K562 (cell line): ENCODE results near the gene THRSP. TPM values are rescaled to one million over a fixed set of nuclear protein-coding genes. Genes with fewer than 3 reads are reported as not detected.
A peak's percentile ranks its signal among the peaks of the same experiment; 100 is the strongest.

Experiments
- BRD4 ChIP-seq: fragments of 200-600 bp; sonication (generic); IDR thresholded peaks from 2 replicates; pipeline ENCODE4 v1.6.1; 2017; ENCODE audit warnings: inconsistent platforms
- FOSL1 ChIP-seq: fragments of 200-800 bp; sonication (Bioruptor generic); conservative IDR thresholded peaks from 2 replicates; pipeline ENCODE4 v1.6.1; 2016; ENCODE audit warnings: missing genetic modification characterization, missing compliant biosample characterization
- FOXM1 ChIP-seq, 2 experiments: fragments of 450-650 bp in 1 of 2; sonication (generic) in 1 of 2; formaldehyde crosslinking in 1 of 2; IDR thresholded peaks; 2 replicates each; pipeline versions ENCODE4 v1.6.1 to v1.9.0; 2017 to 2022; ENCODE audit warnings: low read depth in 2 of 2, mild to moderate bottlenecking in 2 of 2, missing genetic modification reagents in 1 of 2, moderate library complexity in 1 of 2
- HMGN3 ChIP-seq: IDR thresholded peaks from 2 replicates; pipeline ENCODE4 v1.6.1; 2011; ENCODE audit warnings: borderline replicate concordance, low read depth, mild to moderate bottlenecking, mixed read lengths, low read length; ENCODE audit not compliant: insufficient read length; ENCODE audit errors: extremely low read depth
- HNRNPK ChIP-seq: fragments of 200-400 bp; formaldehyde crosslinking; IDR thresholded peaks from one replicate; pipeline ENCODE4 v1.6.1; 2018; ENCODE audit warnings: mild to moderate bottlenecking, low read depth, low read length; ENCODE audit not compliant: poor library complexity, severe bottlenecking
- HNRNPL ChIP-seq: fragments of 200-400 bp; formaldehyde crosslinking; IDR thresholded peaks from 2 replicates; pipeline ENCODE4 v1.6.1; 2017; ENCODE audit warnings: low read depth, mild to moderate bottlenecking, low read length
- MIER1 ChIP-seq: fragments of 450-650 bp; IDR thresholded peaks from 2 replicates; pipeline ENCODE4 v1.6.1; 2016; ENCODE audit warnings: antibody characterized with exemption, mild to moderate bottlenecking, low read depth
- MTA2 ChIP-seq: fragments of 450-650 bp; IDR thresholded peaks from 2 replicates; pipeline ENCODE4 v1.6.1; 2016; ENCODE audit warnings: low read depth
- NFE2 ChIP-seq: IDR thresholded peaks from 2 replicates; pipeline ENCODE4 v1.6.1; 2014; ENCODE audit warnings: antibody characterized with exemption, low read depth
- OTX1 ChIP-seq: fragments of 450-650 bp; formaldehyde crosslinking; IDR thresholded peaks from 2 replicates; pipeline ENCODE4 v1.4.0; 2022; ENCODE audit warnings: mild to moderate bottlenecking
- RHOXF2B ChIP-seq: fragments of 250-450 bp; sonication (Bioruptor Pico); conservative IDR thresholded peaks from 2 replicates; pipeline ENCODE4 v1.5.1; 2021
- SIN3A ChIP-seq, 2 experiments: fragments of 150-350 bp in 1 of 2; IDR thresholded peaks; 2 replicates each; pipeline ENCODE4 v1.6.1; 2011 to 2016; ENCODE audit warnings: borderline replicate concordance in 2 of 2, low read depth in 2 of 2, low read length in 2 of 2, mild to moderate bottlenecking in 2 of 2, moderate library complexity in 2 of 2; ENCODE audit not compliant: control insufficient read depth in 1 of 2
- XRCC5 ChIP-seq: fragments of 200-400 bp; formaldehyde crosslinking; IDR thresholded peaks from 2 replicates; pipeline ENCODE4 v1.6.1; 2017; ENCODE audit warnings: low read depth, mild to moderate bottlenecking, low read length
- ZBTB7A ChIP-seq: IDR thresholded peaks from 2 replicates; pipeline ENCODE4 v1.6.1; 2011; ENCODE audit warnings: low read depth, mild to moderate bottlenecking, low read length, moderate library complexity, borderline replicate concordance; ENCODE audit not compliant: control insufficient read depth
- ZKSCAN1 ChIP-seq: fragments of 150-350 bp; IDR thresholded peaks from 2 replicates; pipeline ENCODE4 v1.6.1; 2016; ENCODE audit warnings: low read depth, low read length
- ZNF212 ChIP-seq: fragments of 450-650 bp; formaldehyde crosslinking; IDR thresholded peaks from 2 replicates; pipeline ENCODE4 v1.4.0; 2020; ENCODE audit warnings: mild to moderate bottlenecking
- ZNF584 ChIP-seq: fragments of 200-800 bp; sonication (Bioruptor generic); IDR thresholded peaks from 2 replicates; pipeline ENCODE4 v1.6.1; 2016; ENCODE audit warnings: low read depth, mild to moderate bottlenecking, missing genetic modification characterization, missing compliant biosample characterization
- ZNF644 ChIP-seq: fragments of 200-800 bp; sonication (Bioruptor generic); IDR thresholded peaks from 2 replicates; pipeline ENCODE4 v1.6.1; 2016; ENCODE audit warnings: low read depth, missing genetic modification characterization, missing compliant biosample characterization
- polyA plus RNA-seq, 8 experiments: library from polyadenylated mRNA; depleted of rRNA in 4 of 8; stranded (reverse) in 5 of 8; unstranded in 3 of 8; fragments of >200 nt; fragmentation: Nextera tagmentation in 2 of 8; fragmentation: Illumina TruSeq in 1 of 8; extraction: Ambion mirVana in 2 of 8; extraction: Trizol in 1 of 8; gene quantifications; 2 replicates each; pipeline versions ENCODE4 v1.2.1 to v1.2.3, GENCODE V29; 2011 to 2014; ENCODE audit warnings: inconsistent platforms in 1 of 8, missing spikeins in 1 of 8
- total RNA-seq, 7 experiments: library from RNA; depleted of rRNA in 6 of 7; stranded (reverse); fragments of >200 nt in 6 of 7; fragmentation: Illumina TruSeq in 2 of 7; extraction: Trizol in 2 of 7; gene quantifications; 2 replicates each; pipeline versions ENCODE4 v1.2.1 to v1.2.3, GENCODE V29; 2011 to 2021; ENCODE audit warnings: low replicate concordance in 1 of 7
- TF ChIP-seq, protein P1 (sequence below): sonication (generic); formaldehyde crosslinking; IDR thresholded peaks from 2 replicates; pipeline ENCODE4 v1.8.0; 2022; ENCODE audit warnings: mild to moderate bottlenecking, low read depth, missing genetic modification reagents
- TF ChIP-seq, protein P2 (sequence below): fragments of 200-800 bp; sonication (Bioruptor generic); IDR thresholded peaks from 2 replicates; pipeline ENCODE4 v1.6.1; 2017; ENCODE audit warnings: missing genetic modification characterization, missing compliant biosample characterization
- TF ChIP-seq, protein P3 (sequence below): fragments of 450-650 bp; conservative IDR thresholded peaks from 2 replicates; pipeline ENCODE4 v1.6.1; 2016; ENCODE audit warnings: missing genetic modification characterization, low read depth, mild to moderate bottlenecking, missing compliant biosample characterization, moderate library complexity
- TF ChIP-seq, protein P4 (sequence below): fragments of 250-450 bp; sonication (Bioruptor Pico); IDR thresholded peaks from 2 replicates; pipeline ENCODE4 v1.9.0; 2021; ENCODE audit warnings: mild to moderate bottlenecking, inconsistent platforms

Gene THRSP
- total and polyA plus RNA-seq, 9 of the 15 experiments (the other 6 are each of a cell fraction or from before 2014, with no cell fraction given) = 0.23 to 0.56 (median 0.31) TPM; not detected in 2

DNA sequence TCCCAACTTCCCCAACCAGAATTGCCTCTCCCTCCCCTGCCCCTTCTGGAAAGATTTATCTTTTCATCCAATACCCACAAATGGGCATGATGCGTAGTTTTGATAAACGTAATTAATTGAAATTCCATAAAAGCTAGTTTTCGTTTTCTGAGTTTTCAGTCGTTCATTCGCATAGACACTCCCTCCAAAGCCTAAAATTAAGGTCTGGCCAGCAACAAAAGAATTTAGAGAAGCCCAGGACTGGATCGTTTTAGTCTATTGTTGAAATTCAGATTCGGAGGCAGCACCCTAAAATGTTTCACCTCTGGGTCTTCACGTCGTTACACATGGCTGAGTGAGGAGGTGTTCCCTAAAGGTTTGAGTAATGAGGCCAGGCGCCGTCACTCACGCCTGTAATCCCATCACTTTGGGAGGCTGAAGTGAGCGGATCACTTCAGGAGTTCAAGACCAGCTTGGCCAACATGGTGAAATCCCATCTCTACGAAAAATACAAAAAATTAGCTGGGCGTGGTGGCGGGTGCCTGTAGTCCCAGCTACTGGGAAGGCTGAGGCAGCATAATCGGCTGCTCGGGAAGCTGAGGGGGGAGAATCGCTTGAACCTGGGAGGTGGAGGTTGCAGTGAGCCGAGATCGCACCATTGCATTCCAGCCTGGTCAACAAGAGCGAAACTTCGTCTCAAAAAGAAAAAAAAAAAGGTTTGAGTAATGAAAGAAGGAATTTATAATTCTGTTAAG is 16.6 kb downstream of the THRSP start (continued):
- TF ChIP-seq MTA2 (no peak), FOSL1 (peak; percentile 16; the same call in 1 of the 2 replicates), HMGN3 (no peak), ZNF212 (CRISPR knock-in tag) (no peak), XRCC5 (no peak), ZBTB7A (no peak), FOXM1 (IDR thresholded peaks at IDR 0.05; ENCODE audit: low read depth) (no peak), FOXM1 (CRISPR knock-in tag; IDR thresholded peaks at IDR 0.05; ENCODE audit: low read depth) (no peak), RHOXF2B (CRISPR knock-in tag) (no peak), OTX1 (no peak), HNRNPL (no peak), HNRNPK (no peak), NFE2 (no peak), ZKSCAN1 (no peak), ZNF584 (CRISPR knock-in tag) (no peak), ZNF644 (no peak), SIN3A (IDR thresholded peaks at IDR 0.05; ENCODE audit: borderline replicate concordance in 2 of 2, control insufficient read depth in 1 of 2, low read depth in 2 of 2, low read length in 2 of 2) (0 out of 4 replicates have a peak, but pooled peaks of 1 of the 2 experiments have one; percentile 26), BRD4 (no peak; the same call in 1 of the 2 replicates), MIER1 (no peak)
- TF ChIP-seq, protein P1, sequence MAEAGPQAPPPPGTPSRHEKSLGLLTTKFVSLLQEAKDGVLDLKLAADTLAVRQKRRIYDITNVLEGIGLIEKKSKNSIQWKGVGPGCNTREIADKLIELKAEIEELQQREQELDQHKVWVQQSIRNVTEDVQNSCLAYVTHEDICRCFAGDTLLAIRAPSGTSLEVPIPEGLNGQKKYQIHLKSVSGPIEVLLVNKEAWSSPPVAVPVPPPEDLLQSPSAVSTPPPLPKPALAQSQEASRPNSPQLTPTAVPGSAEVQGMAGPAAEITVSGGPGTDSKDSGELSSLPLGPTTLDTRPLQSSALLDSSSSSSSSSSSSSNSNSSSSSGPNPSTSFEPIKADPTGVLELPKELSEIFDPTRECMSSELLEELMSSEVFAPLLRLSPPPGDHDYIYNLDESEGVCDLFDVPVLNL (CRISPR knock-in tag) = no peak
- TF ChIP-seq, protein P2, sequence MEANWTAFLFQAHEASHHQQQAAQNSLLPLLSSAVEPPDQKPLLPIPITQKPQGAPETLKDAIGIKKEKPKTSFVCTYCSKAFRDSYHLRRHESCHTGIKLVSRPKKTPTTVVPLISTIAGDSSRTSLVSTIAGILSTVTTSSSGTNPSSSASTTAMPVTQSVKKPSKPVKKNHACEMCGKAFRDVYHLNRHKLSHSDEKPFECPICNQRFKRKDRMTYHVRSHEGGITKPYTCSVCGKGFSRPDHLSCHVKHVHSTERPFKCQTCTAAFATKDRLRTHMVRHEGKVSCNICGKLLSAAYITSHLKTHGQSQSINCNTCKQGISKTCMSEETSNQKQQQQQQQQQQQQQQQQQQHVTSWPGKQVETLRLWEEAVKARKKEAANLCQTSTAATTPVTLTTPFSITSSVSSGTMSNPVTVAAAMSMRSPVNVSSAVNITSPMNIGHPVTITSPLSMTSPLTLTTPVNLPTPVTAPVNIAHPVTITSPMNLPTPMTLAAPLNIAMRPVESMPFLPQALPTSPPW (CRISPR knock-in tag) = 0 out of 2 replicates have a peak, but pooled peaks have one; percentile 5
- TF ChIP-seq, protein P3, sequence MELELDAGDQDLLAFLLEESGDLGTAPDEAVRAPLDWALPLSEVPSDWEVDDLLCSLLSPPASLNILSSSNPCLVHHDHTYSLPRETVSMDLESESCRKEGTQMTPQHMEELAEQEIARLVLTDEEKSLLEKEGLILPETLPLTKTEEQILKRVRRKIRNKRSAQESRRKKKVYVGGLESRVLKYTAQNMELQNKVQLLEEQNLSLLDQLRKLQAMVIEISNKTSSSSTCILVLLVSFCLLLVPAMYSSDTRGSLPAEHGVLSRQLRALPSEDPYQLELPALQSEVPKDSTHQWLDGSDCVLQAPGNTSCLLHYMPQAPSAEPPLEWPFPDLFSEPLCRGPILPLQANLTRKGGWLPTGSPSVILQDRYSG (tag) = no peak
- TF ChIP-seq, protein P4, sequence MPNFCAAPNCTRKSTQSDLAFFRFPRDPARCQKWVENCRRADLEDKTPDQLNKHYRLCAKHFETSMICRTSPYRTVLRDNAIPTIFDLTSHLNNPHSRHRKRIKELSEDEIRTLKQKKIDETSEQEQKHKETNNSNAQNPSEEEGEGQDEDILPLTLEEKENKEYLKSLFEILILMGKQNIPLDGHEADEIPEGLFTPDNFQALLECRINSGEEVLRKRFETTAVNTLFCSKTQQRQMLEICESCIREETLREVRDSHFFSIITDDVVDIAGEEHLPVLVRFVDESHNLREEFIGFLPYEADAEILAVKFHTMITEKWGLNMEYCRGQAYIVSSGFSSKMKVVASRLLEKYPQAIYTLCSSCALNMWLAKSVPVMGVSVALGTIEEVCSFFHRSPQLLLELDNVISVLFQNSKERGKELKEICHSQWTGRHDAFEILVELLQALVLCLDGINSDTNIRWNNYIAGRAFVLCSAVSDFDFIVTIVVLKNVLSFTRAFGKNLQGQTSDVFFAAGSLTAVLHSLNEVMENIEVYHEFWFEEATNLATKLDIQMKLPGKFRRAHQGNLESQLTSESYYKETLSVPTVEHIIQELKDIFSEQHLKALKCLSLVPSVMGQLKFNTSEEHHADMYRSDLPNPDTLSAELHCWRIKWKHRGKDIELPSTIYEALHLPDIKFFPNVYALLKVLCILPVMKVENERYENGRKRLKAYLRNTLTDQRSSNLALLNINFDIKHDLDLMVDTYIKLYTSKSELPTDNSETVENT (CRISPR knock-in tag) = no peak
